Vagina (tissue), 2 donors: ENCODE data around the gene STARD10. TPM values are rescaled to one million over a fixed set of nuclear protein-coding genes. Genes with fewer than 3 reads are reported as not detected.
"Not testable (repeated sequence)": the region's sequence is repeated elsewhere in the genome, so short reads cannot be mapped to it uniquely, and the experiment has no call there.

ENCODE experiments used
- DNase-seq, 2 donors: peaks; one replicate each; pipeline ENCODE4 v3.0.0-alpha.2; 2017; ENCODE audit errors: extremely low spot score in 2 of 2
- H3K27ac ChIP-seq: fragments of 200-600 bp; sonication (generic); one replicate; pipeline ENCODE4 v1.5.1; 2019
- H3K27me3 ChIP-seq: fragments of 200-600 bp; sonication (generic); one replicate; pipeline ENCODE4 v1.5.1; 2019
- H3K36me3 ChIP-seq, 2 donors: fragments of 200-600 bp; sonication (generic); one replicate each; pipeline ENCODE4 v1.5.1; 2017 to 2019
- H3K4me1 ChIP-seq: fragments of 200-600 bp; sonication (generic); one replicate; pipeline ENCODE4 v1.5.1; 2019
- H3K4me3 ChIP-seq, 2 donors: fragments of 200-600 bp; sonication (generic); 1 replicate in 1 of 2; 2 replicates in 1 of 2; pipeline ENCODE4 v1.5.1; 2016 to 2019
- H3K9me3 ChIP-seq: fragments of 200-600 bp; sonication (generic); one replicate; pipeline ENCODE4 v1.5.1; 2019
- CTCF ChIP-seq, 3 experiments: fragments of 450-650 bp in 2 of 3; fragments of 200-600 bp in 1 of 3; sonication (generic) in 1 of 3; IDR thresholded peaks; one replicate each; pipeline ENCODE4 v1.5.1; 2017 to 2019; ENCODE audit warnings: antibody characterized with exemption in 3 of 3, mild to moderate bottlenecking in 2 of 3, moderate library complexity in 2 of 3
- POLR2A ChIP-seq, 2 donors: fragments of 450-650 bp; IDR thresholded peaks; one replicate each; pipeline ENCODE4 v1.6.1; 2017; ENCODE audit warnings: antibody characterized with exemption in 2 of 2, mild to moderate bottlenecking in 2 of 2, moderate library complexity in 2 of 2
- POLR2AphosphoS5 ChIP-seq, 2 donors: sonication (generic); formaldehyde crosslinking; IDR thresholded peaks; one replicate each; pipeline ENCODE4 v1.9.0; 2017; ENCODE audit warnings: antibody characterized with exemption in 2 of 2, mild to moderate bottlenecking in 2 of 2, low read depth in 1 of 2; ENCODE audit not compliant: insufficient read depth in 1 of 2
- intact Hi-C: fragments of 100-400 bp; cut with DNase I; formaldehyde crosslinking; loops from one replicate; pipeline ENCODE4 v1.15.1; 2023
- total RNA-seq: library from RNA; depleted of rRNA; stranded (reverse); fragments of >200 nt; gene quantifications from one replicate; pipeline ENCODE4 v1.2.3, GENCODE V29; 2016

The STARD10 gene
- total RNA-seq, 1 donor from 2014 or later = 75.9 TPM

GRCh38 chr11:72802822-72803221 lies 9.0 kb upstream of the STARD10 start:
- Histone ChIP-seq H3K27ac (no peak overlapping the region), H3K4me1 (no peaks in the 10 kb centered on the region), H3K36me3 (no peaks in the 10 kb centered on the region), H3K27me3 (no peaks in the 10 kb centered on the region), H3K4me3 (no peak overlapping the region), H3K9me3 (no peaks in the 10 kb centered on the region)
- DNase-seq = no peak
- TF ChIP-seq POLR2A (IDR thresholded peaks at IDR 0.05) (no peak), POLR2AphosphoS5 (IDR thresholded peaks at IDR 0.05; ENCODE audit: insufficient read depth in 1 of 2, low read depth in 1 of 2) (no peak), CTCF (IDR thresholded peaks at IDR 0.05) (no peak)
- intact Hi-C loops = no loop called here

DNA sequence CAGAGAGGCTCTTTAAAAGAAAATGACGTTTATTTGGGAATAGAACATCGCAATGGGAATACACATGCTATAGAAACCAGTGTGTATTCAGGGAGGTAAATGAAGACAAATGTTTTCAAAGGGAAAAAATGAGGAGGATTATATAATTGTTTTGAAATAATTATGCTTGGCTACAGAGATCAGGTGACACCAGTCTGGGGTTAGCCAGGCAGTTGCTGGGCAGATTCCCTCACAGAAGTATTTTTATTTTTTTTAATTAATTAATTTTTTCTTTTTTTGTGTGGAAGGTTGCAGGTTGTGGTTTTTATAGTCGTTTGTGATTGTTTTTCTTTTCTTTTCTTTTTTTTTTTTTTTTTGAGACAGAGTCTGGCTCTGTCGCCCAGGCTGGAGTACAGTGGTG lies 5.6 kb upstream of the STARD10 start:
- no peak for DNase-seq
- Histone ChIP-seq H3K9me3 (no peaks in the 10 kb centered on the region), H3K27me3 (no peaks in the 10 kb centered on the region), H3K36me3 (no peaks in the 10 kb centered on the region), H3K4me1 (peaks cover 4% of the 10 kb centered on the region), H3K4me3 (no peak overlapping the region), H3K27ac (no peak overlapping the region)
- TF ChIP-seq CTCF (IDR thresholded peaks at IDR 0.05) (no peak), POLR2A (IDR thresholded peaks at IDR 0.05) (no peak), POLR2AphosphoS5 (IDR thresholded peaks at IDR 0.05; ENCODE audit: insufficient read depth in 1 of 2, low read depth in 1 of 2) (no peak)
- intact Hi-C loops = no loop called here

DNA sequence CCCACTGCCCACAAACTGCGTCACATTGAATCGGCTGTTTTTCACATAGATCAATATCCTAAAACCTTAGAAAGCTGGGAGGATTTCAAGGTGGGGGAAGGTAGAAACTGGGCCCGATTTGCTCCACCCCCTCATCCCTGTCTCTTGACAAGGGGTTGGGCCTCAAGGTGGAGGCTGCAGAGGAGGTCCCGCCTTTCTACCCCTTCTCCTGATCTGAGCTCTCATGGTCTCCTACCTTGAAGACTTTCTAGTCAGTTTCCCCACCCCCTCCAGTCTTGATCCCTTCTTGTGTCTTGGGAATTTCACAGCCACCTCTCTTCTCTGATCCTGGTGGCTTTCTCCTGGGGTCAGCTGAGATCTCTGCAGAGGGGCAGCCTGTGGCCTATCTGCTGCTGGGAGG lies 4.5 kb upstream of the STARD10 start:
- intact Hi-C loops = no loop called here
- DNase-seq = no peak
- Histone ChIP-seq H3K27ac (no peak overlapping the region), H3K4me1 (peaks cover 7% of the 10 kb centered on the region), H3K36me3 (no peaks in the 10 kb centered on the region), H3K9me3 (no peaks in the 10 kb centered on the region), H3K4me3 (no peak overlapping the region), H3K27me3 (no peaks in the 10 kb centered on the region)
- TF ChIP-seq CTCF (IDR thresholded peaks at IDR 0.05) (no peak), POLR2AphosphoS5 (IDR thresholded peaks at IDR 0.05; ENCODE audit: insufficient read depth in 1 of 2, low read depth in 1 of 2) (no peak), POLR2A (IDR thresholded peaks at IDR 0.05) (no peak)

DNA sequence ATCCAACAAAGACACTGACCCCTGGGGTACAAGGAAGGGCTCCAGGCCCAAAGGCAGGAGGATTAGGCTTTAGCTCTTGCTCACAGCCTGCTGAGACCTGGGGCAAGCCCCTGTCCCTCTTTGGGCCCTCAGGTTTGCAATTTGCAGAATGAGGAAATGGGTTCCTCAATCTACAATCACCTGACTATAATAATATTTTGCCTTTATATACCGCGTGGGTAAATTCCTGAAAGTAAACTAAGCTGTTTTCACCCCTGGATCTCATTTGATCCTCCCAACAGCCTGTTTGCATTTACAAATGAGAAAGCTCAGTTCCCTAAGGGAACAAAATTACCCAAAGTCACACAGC lies 797 bp downstream of the STARD10 start:
- Histone ChIP-seq H3K36me3 (no peaks in the 10 kb centered on the region), H3K9me3 (no peaks in the 10 kb centered on the region), H3K27ac (peak overlapping the region; percentile 92), H3K4me3 (peak overlapping the region; percentile 49 to 63), H3K4me1 (peaks cover 30% of the 10 kb centered on the region), H3K27me3 (no peaks in the 10 kb centered on the region)
- intact Hi-C loops = loop anchor here (5.0 kb wide), 1 partner anchor 71 kb away; no protein-coding TSS in a partner anchor
- TF ChIP-seq CTCF (IDR thresholded peaks at IDR 0.05) (no peak), POLR2AphosphoS5 (IDR thresholded peaks at IDR 0.05; ENCODE audit: insufficient read depth in 1 of 2, low read depth in 1 of 2) (no peak), POLR2A (IDR thresholded peaks at IDR 0.05) (no peak)
- DNase-seq = no peak

DNA sequence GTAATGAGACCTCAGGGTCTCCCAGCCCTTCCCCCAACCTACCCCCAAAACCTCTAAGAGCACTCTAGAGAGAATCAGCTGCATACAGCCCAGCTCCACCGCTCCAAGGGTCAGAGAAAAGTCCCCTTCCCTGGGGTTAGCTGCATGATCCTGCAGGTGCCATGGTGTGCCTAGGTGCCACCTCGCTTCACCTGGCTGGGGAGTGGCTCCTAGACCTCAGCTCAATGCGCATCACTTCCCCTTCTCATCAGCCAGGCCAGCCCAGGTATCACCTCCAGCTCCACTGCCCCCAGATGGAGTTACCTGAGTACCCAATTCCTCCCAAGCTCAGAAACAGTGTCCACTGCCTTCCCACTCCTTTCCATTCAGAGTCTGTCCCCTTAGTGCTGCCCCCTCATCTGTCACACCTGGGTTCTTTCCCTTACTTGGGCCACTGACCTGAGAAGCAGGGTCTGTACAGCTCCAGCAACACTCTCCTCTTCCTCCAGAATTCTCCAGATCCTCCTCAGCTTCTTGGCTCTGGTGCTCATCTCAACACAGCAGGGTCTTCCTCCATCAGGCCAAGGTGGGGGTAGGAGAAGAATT lies 1.3 kb downstream of the STARD10 start:
- intact Hi-C loops = loop anchor here (5.0 kb wide), 1 partner anchor 70 kb away; no protein-coding TSS in a partner anchor
- Histone ChIP-seq H3K27ac (peak overlapping the region; percentile 92), H3K36me3 (no peaks in the 10 kb centered on the region), H3K4me3 (no peak overlapping the region), H3K27me3 (no peaks in the 10 kb centered on the region), H3K9me3 (no peaks in the 10 kb centered on the region), H3K4me1 (peaks cover 30% of the 10 kb centered on the region)
- TF ChIP-seq POLR2AphosphoS5 (IDR thresholded peaks at IDR 0.05; ENCODE audit: insufficient read depth in 1 of 2, low read depth in 1 of 2) (no peak), POLR2A (IDR thresholded peaks at IDR 0.05) (no peak), CTCF (IDR thresholded peaks at IDR 0.05) (no peak)
- DNase-seq = peak in 1 of 2 donors; percentile 87

DNA sequence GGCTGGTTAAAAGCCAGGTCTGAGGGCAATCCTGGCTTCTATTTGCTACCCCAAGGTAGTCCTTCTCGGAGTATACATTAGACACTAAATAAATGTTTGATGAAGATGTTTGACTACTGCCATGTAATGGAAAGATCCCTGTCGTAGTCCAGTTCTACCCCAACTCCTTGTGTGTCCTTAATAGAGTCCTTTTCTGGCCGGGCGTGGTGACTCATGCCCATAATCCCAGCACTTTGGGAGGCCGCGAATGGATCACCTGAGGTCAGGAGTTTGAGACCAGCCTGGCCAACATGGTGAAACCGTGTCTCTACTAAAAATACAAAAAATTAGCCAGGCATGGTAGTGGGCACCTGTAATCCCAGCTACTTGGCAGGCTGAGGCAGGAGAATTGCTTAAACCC lies 2.6 kb downstream of the STARD10 start:
- intact Hi-C loops = loop anchor here (5.0 kb wide), 1 partner anchor 69 kb away; no protein-coding TSS in a partner anchor

More for the DNA sequence above, 2.6 kb downstream of the STARD10 start:
- peaks cover 30% of the 10 kb centered on the region for H3K4me1 ChIP-seq
- not testable (repeated sequence) for H3K9me3 ChIP-seq, H3K27me3 ChIP-seq, H3K27ac ChIP-seq, DNase-seq, H3K4me3 ChIP-seq, H3K36me3 ChIP-seq
